NCI-H2196 (cell line): ENCODE data around the gene BEND6.
A peak's percentile ranks its signal among the peaks of the same experiment; 100 is the strongest.
"Not testable (repeated sequence)": the region's sequence is repeated elsewhere in the genome, so short reads cannot be mapped to it uniquely, and the experiment has no call there.

Source experiments
- DNase-seq: peaks from one replicate; lab custom pipeline; 2025; ENCODE audit not compliant: unreplicated experiment; lab: John Stamatoyannopoulos, UW

BEND6 gene

DNA sequence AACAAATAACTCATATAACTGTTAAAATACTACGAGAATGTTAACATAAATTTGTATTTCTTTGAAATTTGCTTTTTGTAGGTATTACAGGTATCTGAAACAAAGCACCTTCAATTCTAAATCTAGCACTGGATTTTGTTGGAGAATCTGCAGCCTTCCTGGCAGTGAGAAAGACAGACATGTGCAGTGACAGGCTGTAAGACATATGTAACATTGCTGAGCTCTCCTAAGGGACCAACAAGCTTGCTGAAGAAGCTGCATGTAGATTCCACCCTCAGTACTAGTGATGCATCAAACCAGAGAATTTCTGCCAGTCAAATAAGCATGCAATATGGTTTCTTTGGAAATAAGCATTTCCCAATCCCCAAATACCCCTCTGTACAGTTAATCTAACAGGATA is 71.1 kb downstream of the BEND6 start:
- DNase-seq = no peak

DNA sequence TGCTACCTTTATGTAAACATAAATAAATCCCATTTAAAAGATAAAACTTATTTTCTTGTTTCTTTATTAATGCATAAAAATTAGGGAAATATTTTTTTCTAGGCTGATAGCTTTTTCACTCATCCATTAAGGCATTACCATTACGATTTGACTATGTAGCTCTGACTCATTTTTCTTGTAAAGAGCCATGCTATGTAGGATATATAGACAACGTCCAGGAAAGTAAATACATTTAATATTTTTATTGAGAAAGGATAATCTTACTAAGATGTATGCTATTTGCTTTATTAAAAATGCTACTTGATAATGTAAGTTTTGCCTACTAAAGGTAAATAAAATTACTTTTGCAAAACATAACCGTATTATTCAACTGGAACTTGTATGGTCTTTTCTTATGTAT is 72.4 kb downstream of the BEND6 start:
- no peak for DNase-seq

DNA sequence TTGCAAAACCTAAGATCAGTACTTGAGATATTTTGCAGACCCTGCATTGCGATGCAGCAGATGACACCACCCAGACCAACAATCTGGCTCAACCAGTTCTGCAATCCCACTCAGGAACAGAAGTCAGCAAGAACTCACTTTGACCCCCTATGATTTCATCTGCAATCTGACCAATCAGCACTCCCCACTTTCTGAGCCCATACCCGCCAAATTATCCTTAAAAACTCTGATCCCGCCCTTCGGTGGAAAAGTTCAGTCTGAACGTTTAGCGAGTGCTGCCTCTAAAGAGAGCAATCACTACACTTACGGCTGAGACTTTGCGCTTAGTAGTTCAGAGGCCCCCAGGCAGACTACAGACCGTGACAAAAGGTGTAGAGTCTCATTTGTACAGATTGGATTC is 74.3 kb downstream of the BEND6 start:
- no peak for DNase-seq

DNA sequence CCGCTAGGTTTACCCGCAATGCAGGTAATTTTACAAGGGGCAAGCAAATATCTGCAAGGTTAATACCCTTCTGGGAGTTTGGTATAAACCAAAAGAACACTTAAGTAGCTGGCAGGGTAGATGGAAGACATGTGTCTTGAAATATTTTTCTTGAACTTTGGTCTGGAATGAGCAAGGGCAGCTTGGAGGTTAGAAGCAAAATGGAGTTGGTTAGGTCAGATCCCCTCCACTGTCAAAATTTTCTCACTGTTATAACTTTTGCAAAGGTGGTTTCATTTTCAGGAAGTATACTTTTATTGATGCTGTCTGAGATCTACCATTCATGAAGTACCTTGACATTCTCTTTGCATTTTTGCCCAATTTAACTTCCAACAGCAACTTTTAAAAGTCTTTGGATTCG is 78.3 kb downstream of the BEND6 start:
- no peak for DNase-seq

DNA sequence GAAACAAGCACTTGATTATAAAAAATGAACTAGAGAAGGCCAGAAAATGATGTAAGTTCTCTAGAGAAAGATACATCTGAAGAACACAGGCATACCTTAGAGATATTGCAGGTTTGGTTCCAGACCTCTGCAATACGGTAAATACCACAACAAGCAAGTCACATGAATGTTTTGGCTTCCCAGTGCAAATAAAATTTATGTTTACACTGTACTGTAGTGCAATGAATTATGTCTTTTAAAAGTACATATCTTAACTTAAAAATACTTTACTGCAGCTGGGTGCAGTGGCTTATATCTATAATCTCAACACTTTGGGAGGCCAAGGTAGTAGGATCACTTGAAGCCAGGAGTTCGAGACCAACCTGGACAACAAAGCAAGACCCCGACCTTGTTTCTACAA is 80.6 kb downstream of the BEND6 start:
- DNase-seq = no peak

DNA sequence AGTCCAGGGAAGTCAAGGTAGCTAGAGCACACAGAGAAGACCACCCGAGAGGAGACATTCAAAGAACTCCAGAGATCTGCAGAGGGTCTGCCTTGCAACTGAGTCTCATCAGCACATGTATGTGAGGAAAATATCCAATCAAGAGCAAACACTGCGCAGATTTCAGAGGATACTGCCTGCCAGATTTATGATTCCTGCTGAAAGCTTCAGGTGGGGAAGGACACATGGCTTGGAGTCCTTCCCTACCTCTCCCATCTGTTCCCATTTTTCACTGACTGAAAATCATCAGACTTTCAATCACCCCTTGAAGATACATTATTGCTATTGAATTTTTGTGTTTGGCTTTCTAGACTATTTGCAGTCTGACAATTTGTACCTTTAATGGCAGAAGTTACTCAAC is 84.0 kb downstream of the BEND6 start:
- no peak for DNase-seq

DNA sequence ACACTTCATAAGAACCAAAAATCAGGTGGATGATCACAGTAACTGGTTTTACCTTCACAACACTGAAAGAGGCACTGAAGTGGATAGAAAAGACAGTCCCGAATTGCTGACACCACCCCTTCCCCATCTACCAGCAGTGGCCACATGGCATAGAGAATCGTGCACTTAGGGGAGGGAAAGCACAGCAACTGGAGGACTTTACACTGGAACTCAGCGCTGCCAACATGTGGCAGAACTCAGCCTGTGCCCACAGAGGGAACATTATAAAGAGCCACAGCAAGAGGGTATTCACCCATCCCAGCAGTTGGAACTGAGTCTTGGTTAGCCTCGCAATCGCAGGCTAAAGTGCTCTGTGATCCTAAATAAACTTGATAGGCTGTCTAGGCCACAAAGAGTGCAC is 85.1 kb downstream of the BEND6 start:
- DNase-seq = no peak

DNA sequence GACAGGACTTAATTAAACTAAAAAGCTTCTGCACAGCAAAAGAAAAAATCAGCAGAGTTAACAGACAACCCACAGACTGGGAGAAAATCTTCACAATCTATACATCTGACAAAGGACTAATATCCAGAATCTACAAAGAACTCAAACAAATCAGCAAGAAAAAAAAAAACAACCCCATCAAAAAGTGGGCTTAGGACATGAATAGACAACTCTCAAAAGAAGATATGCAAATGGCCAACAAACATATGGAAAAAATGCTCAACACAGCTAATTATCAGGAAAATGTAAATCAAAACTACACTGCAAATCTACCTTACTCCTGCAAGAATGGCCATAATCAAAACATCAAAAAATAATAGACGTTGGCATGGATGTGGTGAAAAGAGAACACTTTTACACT is 89.2 kb downstream of the BEND6 start:
- DNase-seq = not testable (repeated sequence)

DNA sequence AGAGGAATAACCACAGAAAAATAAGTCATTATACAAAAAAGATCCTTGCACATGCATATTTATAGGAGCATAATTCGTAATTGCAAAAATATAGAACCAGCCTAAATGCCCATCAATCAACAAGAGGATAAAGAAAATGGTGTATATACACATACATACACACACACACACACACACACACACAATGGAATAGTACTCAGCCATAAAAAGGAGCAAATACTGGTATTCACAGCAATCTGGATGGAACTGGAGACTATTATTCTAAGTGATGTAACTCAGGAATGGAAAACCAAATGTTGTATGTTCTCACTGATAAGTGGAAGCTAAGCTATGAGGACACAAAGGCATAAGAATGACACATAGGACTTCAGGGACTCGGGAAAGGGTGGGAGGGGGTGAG is 89.7 kb downstream of the BEND6 start:
- no peak for DNase-seq

DNA sequence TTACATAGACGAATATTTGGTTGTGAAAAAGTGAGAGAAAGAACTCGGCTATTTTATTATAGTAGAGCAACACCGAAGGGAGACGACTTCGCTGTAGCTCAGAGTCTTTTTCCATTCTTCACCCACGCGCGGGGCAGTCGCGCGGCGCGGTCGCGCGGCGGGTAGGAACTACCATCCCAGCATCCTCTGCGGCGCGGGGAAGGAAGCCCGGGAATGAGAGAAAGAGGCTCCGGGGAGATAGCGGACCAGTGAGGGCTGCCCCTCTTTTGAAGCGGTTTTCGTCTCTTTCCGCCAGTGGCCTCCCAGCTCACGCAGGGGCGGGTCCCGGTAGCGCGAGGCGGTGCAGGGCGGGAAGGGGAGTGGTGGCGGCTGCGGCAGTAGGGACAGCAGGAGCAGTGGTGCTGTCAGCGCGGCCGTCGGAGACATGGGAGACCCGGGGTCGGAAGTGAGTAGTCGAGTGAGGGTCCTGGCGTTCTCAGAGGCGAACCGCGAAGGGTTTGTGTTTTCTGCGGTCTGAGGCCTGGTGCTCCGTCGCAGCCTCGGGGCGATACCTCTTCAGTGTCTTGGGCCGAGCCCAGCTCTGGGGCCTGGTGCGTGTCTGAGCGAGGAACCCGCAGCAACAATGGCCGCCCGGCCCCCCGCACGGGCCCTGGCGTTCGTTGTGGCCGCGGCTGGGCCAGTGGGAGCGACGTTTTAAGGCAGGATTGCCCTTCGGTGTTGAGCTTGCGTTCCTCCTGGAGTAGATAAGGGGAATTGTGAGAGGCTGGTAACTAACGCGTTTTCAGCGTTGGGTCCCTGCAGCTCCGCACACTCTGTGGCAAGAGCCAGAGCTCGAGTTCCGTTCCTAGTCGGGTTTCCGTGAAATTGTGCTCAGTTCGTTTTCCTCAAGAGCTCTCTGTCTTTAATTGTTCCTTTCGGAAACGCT is 91.7 kb downstream of the BEND6 start, which contains the start of gene KIAA1586:
Gene KIAA1586, plus strand, starts transcription at position 362 of the 925 bp plus-strand sequence. Its CDS starts 63 bp downstream, at position 425.
- DNase-seq = peak; percentile 89

DNA sequence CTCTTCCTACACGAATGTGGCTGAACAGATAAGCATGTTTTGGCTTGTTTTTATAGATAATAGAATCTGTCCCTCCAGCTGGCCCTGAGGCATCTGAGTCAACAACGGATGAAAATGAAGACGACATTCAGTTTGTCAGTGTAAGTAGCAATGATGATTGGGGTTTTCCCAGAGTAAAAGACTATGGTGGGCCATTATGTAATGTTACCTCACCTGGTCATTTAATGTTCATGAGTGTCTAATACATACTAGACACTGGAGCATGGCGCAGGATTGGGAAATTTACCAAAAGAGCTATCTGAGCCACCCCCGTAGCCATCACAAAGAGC is 92.3 kb downstream of the BEND6 start:
- not testable (repeated sequence) for DNase-seq

DNA sequence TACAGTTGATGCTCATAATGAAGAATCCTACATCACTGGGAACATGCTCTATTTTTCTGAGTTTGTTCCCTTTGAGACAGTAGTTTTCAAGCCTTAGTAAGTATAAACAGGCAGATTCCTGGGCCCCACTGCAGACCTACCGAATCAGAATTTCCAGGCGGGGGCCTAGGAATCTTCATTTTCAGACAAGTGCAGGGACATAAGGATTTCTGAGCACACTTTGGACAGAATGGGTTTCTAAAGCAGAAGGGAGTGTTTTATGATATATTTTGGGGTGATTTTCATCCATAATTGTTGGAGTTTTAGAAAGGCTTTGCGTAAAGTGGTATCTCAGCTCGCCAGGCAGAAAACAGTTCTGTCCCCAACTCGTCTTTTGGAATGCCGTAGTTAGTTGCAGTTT is 93.0 kb downstream of the BEND6 start:
- not testable (repeated sequence) for DNase-seq

DNA sequence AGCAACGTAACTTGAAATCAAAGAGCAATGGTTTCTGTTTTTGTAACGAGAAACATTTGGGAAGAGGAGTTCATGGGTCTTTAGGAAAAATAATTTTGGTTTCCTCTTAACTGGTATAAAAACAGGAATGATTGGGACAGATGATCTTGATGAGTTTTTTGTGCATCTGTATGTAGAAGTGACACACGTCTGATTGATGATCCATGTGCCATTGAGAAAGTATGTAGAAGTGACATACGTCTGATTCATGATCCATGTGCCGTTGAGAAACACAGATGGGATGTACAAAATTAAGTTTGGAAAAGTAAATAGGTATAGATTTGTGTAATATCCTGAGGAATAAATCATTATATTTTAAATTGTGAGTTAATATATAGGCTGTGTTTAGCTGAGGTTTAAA is 93.7 kb downstream of the BEND6 start:
- DNase-seq = no peak

DNA sequence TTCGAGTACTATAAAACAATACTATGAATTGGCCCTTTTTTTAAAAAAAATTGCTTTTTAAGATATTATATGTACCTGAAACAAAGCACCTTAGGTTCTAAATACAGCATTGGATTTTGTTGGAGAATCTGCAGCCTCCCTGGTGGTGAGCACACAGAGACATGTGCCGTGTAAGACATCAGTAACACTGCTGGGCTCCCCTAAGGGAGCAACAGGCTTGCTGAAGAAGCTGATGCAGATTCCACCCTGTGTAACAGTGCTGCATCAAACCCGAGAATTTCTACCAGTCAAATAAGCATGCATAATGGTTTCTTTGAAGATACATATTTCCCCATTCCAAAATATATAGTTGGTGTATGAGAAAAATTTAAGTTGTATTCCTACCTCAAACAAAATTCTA is 108.9 kb downstream of the BEND6 start:
- DNase-seq = no peak

DNA sequence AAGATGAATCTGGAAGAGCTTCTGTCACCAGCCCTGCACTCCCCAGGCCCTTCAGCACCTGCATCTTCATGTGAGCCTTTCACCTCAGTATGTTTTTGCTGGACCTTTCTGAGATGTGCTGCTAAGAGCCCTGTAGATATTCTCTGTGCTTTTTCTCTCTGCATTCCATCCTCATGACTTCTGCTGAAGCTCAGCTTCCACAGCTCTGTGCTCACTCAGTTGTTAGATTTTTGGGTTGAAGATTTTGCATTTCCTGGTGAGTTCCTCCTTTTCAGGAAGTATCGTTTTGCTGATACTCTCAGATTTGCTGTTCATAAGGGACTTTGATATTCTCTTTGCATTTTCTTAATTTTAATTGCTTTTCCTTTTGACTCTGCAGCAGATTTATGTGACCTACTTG is 109.9 kb downstream of the BEND6 start:
- DNase-seq = no peak

DNA sequence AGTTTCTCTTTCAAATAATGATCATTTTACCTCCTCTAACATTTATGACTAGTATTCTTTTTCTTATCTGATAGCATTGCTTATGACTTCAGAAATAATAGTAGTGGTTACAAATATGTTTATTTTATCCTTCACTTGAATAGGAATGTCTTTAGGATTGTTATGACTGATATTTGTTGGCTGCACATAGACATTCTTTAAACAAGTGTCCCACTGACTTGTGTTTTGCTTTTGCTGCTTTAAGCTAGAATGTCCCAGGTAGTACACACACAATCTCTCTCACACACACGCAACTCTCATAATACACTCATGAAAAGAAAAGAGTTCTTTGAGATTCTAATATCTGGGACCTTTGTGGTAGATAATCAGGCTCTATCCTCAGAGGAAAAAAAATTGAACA is 113.2 kb downstream of the BEND6 start:
- DNase-seq = no peak

DNA sequence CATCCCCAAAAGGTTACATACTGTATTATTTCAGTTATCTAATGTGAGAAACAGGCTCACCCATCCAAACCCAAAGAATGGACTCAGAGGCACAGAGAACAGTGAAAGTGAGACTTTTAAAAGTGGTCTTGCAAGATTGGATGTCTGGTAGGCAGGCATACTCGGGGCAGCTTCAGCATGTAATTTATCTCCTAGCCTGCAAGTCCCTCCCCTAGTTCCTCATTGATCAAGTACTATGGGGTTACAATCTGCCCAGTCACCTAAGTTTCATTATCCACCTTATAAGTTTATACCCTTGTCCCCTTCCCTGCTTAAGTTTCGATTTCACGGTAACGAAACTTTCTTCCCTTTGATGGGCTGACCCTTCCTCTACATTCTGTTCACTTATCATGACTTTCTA is 114.3 kb downstream of the BEND6 start:
- DNase-seq = no peak

DNA sequence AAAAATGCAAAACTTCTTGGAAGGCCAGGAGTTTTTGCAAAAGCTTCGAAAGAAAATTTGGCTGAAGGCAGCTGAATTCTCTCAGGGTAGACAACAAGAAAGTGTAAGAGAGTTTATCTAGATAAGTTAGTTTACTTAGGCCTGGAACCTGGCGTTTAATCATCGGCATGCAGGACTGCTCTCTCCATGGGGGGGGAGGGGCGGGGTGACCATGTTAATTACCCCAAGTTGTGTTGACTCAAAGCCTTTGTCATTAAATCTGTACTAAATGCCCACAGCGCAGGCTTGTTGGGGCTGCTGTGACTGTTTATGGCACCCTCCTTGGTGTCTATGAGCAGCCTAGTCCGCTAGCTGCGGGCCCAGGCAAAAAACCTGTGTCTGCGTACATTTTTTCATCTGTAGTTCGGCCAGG is 115.0 kb downstream of the BEND6 start:
- no peak for DNase-seq

DNA sequence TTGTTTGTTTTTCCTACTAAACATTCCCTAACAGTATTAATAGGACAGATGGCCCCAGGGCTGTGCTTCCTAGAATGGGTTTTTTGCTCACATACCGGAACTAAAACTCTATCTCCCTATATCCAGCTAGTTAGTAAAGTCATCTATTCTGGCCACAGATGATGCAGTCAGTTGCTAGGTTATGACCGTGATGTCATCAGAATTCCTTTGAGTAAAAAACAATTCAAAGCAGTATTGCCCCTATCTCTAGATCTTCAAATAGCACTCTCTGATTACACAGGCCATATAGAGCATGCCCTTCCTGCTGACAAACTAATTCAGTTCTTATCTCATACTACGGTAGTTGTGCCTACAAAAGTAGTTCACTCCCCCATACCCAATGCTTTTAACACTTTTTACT is 117.2 kb downstream of the BEND6 start:
- DNase-seq = no peak

DNA sequence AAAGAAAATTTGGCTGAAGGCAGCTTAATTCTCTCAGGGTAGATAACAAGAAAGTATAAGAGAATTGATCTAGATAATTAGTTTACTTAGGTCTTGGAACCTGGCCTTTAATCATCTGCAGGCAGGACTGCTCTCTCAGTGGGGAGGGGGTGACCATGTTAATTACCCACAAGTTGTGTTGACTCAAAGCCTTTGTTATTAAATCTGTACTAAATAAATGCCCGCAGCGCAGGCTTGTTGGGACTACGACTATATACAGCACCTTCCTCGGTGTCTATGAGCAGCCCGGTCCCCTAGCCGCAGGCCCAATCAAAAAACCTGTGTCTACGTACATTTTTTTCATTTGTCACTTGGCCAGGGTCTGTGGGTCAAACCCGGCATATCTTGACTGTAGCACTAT is 119.5 kb downstream of the BEND6 start:
- DNase-seq = no peak

DNA sequence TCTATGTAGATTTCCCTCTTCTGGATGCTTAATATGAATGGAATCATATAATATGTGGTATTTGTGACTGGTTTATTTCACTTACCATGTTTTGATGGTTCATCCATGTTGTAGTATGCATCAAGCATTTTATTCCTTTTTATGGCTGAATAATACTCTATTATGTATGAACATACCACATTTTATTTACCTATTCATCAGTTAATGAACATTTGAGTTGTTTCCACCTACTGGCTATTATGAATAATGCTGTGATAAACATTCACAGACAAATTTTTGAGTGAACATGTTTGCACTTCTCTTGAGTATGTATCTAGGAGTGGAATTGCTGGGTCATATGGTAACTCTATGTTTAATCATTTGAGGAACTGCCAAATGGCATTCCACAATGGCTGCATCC is 120.2 kb downstream of the BEND6 start:
- DNase-seq = no peak
